GM04503 (cell line): Measurements from ENCODE around the gene PSMF1.

Experiments used
- DNase-seq: peaks from one replicate; pipeline ENCODE4 v3.0.0-alpha.2; 2012; ENCODE audit warnings: low read depth

Gene PSMF1

GRCh38 chr20:1190847-1191246 is 72.4 kb downstream of the PSMF1 start:
- DNase-seq = no peak

- no peak for DNase-seq
These were observed 72.9 kb downstream of the PSMF1 start for GRCh38 chr20:1191299-1191698.

- DNase-seq = no peak
These were observed 76.8 kb downstream of the PSMF1 start for GRCh38 chr20:1195226-1195625.

GRCh38 chr20:1196634-1197033 is 78.2 kb downstream of the PSMF1 start:
- DNase-seq = no peak

- no peak for DNase-seq
These were observed 79.4 kb downstream of the PSMF1 start for GRCh38 chr20:1197801-1198200.

- DNase-seq = no peak
These were observed 80.3 kb downstream of the PSMF1 start for GRCh38 chr20:1198751-1199150.

GRCh38 chr20:1199212-1199873 is 80.9 kb downstream of the PSMF1 start:
- no peak for DNase-seq

GRCh38 chr20:1199964-1200363 is 81.6 kb downstream of the PSMF1 start:
- no peak for DNase-seq

GRCh38 chr20:1202762-1203504 is 84.5 kb downstream of the PSMF1 start, which contains the start of gene C20orf202:
Gene C20orf202 (plus strand): TSS chr20:1203454. CDS start chr20:1203586, 132 bp downstream.
- no peak for DNase-seq

GRCh38 chr20:1203630-1204029 is 85.2 kb downstream of the PSMF1 start:
- DNase-seq = no peak

- no peak for DNase-seq
These were observed 85.7 kb downstream of the PSMF1 start for GRCh38 chr20:1204113-1204512.

GRCh38 chr20:1204576-1204975 is 86.2 kb downstream of the PSMF1 start:
- no peak for DNase-seq

GRCh38 chr20:1205802-1206201 is 87.4 kb downstream of the PSMF1 start:
- DNase-seq = no peak

- no peak for DNase-seq
These were observed 88.2 kb downstream of the PSMF1 start for GRCh38 chr20:1206366-1207148.

- DNase-seq = no peak
These were observed 89.0 kb downstream of the PSMF1 start for GRCh38 chr20:1207293-1207878.

GRCh38 chr20:1209447-1210387 is 91.3 kb downstream of the PSMF1 start:
- no peak for DNase-seq

GRCh38 chr20:1210501-1210900 is 92.1 kb downstream of the PSMF1 start:
- DNase-seq = no peak

- no peak for DNase-seq
These were observed 93.6 kb downstream of the PSMF1 start for GRCh38 chr20:1212023-1212422.

GRCh38 chr20:1212607-1213396 is 94.4 kb downstream of the PSMF1 start:
- no peak for DNase-seq

GRCh38 chr20:1214838-1215261 is 96.4 kb downstream of the PSMF1 start:
- no peak for DNase-seq
